ENCODE data around the gene HOXB7. TPM values are rescaled to one million over a fixed set of nuclear protein-coding genes. Genes with fewer than 3 reads are reported as not detected.

Gene HOXB7
- total RNA-seq, 1 experiment from 2014 or later: 28.2 TPM

- CTCF ChIA-PET: interaction anchor here (0.6 kb wide), 2 partner anchors 48 to 228 kb away, joined by 4 to 7 read pairs; no protein-coding TSS in a partner anchor
- BruUV-seq (replicated peaks): no TSS peak
- no peaks in the 10 kb centered on the region for H3K36me3 ChIP-seq (ENCODE audit: low read depth)
- intact Hi-C loops (cut with micrococcal nuclease; ENCODE audit: unreplicated experiment): no loop called here
- H2AFZ ChIP-seq: no peak overlapping the region
- H3K4me1 ChIP-seq (replicated peaks; ENCODE audit: insufficient read depth): 0 out of 2 replicates have a peak, but pooled peaks cover 6% of the 10 kb centered on the region
- H3K4me3 ChIP-seq: no peak overlapping the region
- no peak for DNase-seq
- H3K27me3 ChIP-seq (ENCODE audit: insufficient read depth, low read depth): no peaks in the 10 kb centered on the region
- no peaks in the 10 kb centered on the region for H3K9me2 ChIP-seq (ENCODE audit: insufficient read depth)
- H3K9me3 ChIP-seq (ENCODE audit: insufficient read depth, low read depth): no peaks in the 10 kb centered on the region
- POLR2A ChIA-PET (ENCODE audit: unreplicated experiment): no interaction called here
- no peaks in the 10 kb centered on the region for H3K79me2 ChIP-seq (ENCODE audit: low read depth)
- no peak overlapping the region for H3K27ac ChIP-seq
- no peaks in the 10 kb centered on the region for H3F3A ChIP-seq (ENCODE audit: insufficient read depth, low read depth)
- H3K4me2 ChIP-seq: no peak overlapping the region
- TF ChIP-seq, protein P1, sequence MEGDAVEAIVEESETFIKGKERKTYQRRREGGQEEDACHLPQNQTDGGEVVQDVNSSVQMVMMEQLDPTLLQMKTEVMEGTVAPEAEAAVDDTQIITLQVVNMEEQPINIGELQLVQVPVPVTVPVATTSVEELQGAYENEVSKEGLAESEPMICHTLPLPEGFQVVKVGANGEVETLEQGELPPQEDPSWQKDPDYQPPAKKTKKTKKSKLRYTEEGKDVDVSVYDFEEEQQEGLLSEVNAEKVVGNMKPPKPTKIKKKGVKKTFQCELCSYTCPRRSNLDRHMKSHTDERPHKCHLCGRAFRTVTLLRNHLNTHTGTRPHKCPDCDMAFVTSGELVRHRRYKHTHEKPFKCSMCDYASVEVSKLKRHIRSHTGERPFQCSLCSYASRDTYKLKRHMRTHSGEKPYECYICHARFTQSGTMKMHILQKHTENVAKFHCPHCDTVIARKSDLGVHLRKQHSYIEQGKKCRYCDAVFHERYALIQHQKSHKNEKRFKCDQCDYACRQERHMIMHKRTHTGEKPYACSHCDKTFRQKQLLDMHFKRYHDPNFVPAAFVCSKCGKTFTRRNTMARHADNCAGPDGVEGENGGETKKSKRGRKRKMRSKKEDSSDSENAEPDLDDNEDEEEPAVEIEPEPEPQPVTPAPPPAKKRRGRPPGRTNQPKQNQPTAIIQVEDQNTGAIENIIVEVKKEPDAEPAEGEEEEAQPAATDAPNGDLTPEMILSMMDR (conservative IDR thresholded peaks at IDR 0.05): no peak
- TF ChIP-seq EZH2 (IDR thresholded peaks at IDR 0.05; ENCODE audit: low read depth): no peak
- no peaks in the 10 kb centered on the region for H4K20me1 ChIP-seq (ENCODE audit: insufficient read depth)
These were observed 41.0 kb downstream of the HOXB7 start for GRCh38 chr17:48569674-48570324.

DNA sequence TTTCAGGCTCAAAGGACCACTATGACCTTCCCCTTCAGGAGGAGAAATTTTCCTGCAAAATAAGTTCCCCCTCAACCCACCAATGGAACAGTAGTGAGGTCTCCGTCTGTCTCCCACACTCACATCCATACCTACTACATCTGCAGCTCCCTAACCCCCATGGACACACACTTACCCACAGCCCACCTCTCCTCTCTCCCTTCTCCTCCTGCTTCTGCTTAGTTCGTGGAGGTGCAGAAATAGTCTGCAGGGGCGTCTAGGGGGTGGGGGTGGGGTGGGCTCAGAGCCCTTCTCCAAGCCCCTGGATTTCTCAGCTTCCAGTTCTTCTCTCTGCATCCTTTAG is 41.6 kb downstream of the HOXB7 start:
- Histone ChIP-seq H3K4me3 (no peak overlapping the region), H3K9me2 (ENCODE audit: insufficient read depth) (no peaks in the 10 kb centered on the region), H3K27me3 (ENCODE audit: insufficient read depth, low read depth) (no peaks in the 10 kb centered on the region), H3K9me3 (ENCODE audit: insufficient read depth, low read depth) (no peaks in the 10 kb centered on the region), H3F3A (ENCODE audit: insufficient read depth, low read depth) (no peaks in the 10 kb centered on the region), H3K36me3 (ENCODE audit: low read depth) (no peaks in the 10 kb centered on the region), H3K4me2 (no peak overlapping the region), H3K27ac (no peak overlapping the region), H4K20me1 (ENCODE audit: insufficient read depth) (no peaks in the 10 kb centered on the region), H2AFZ (no peak overlapping the region), H3K4me1 (replicated peaks; ENCODE audit: insufficient read depth) (0 out of 2 replicates have a peak, but pooled peaks cover 6% of the 10 kb centered on the region), H3K79me2 (ENCODE audit: low read depth) (no peaks in the 10 kb centered on the region)
- intact Hi-C loops (cut with micrococcal nuclease; ENCODE audit: unreplicated experiment): no loop called here
- no TSS peak for BruUV-seq (replicated peaks)
- TF ChIP-seq EZH2 (IDR thresholded peaks at IDR 0.05; ENCODE audit: low read depth): no peak
- TF ChIP-seq, protein P1 (conservative IDR thresholded peaks at IDR 0.05): no peak
- ChIA-PET POLR2A (ENCODE audit: unreplicated experiment) (no interaction called here), CTCF (no interaction called here)
- DNase-seq: no peak

DNA sequence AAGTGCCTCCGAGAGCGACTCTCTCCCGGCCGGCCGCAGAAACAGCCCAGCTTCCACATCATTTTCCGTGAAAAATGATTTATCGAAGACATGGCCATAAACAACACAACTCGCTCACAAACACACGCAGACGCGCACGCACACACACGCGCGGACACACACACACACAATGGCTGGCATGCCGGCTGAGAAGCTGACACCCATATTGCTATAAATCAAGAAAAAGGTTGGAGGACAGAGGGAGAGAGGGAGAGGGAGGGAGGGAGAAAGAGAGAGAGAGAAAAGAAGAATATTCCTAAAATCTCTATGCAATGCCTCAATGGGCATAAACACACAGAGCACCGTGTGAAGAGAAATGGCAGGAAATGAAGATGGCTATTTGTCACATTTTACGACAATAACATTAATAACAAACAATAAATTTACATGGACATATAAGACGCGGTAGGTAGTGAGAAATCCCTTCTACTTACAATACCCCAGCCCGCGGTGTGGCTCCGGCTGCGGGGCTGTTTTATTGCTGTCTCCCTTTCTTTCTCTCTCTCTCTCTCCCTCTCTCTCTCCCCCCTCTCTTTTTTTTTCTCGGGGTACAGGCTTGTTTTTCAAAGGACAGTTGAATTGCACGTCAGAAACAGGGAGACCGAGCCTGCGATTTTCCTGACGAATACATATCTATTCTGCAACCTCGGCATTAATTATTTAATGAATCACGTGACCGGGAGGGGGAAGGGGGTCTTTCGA is 42.1 kb downstream of the HOXB7 start:
- Histone ChIP-seq H3K79me2 (ENCODE audit: low read depth) (no peaks in the 10 kb centered on the region), H3K36me3 (ENCODE audit: low read depth) (no peaks in the 10 kb centered on the region), H3K4me3 (no peak overlapping the region), H3K9me3 (ENCODE audit: insufficient read depth, low read depth) (no peaks in the 10 kb centered on the region), H3F3A (ENCODE audit: insufficient read depth, low read depth) (no peaks in the 10 kb centered on the region), H3K9me2 (ENCODE audit: insufficient read depth) (no peaks in the 10 kb centered on the region), H3K4me2 (no peak overlapping the region), H3K27ac (no peak overlapping the region), H2AFZ (no peak overlapping the region), H4K20me1 (ENCODE audit: insufficient read depth) (no peaks in the 10 kb centered on the region), H3K4me1 (replicated peaks; ENCODE audit: insufficient read depth) (0 out of 2 replicates have a peak, but pooled peaks cover 6% of the 10 kb centered on the region), H3K27me3 (ENCODE audit: insufficient read depth, low read depth) (no peaks in the 10 kb centered on the region)
- POLR2A ChIA-PET (ENCODE audit: unreplicated experiment): interaction anchor here (0.6 kb wide), 1 partner anchor 207 kb away, joined by 3 read pairs; no protein-coding TSS in a partner anchor
- no TSS peak for BruUV-seq (replicated peaks)
- TF ChIP-seq, protein P1 (conservative IDR thresholded peaks at IDR 0.05): no peak
- TF ChIP-seq EZH2 (IDR thresholded peaks at IDR 0.05; ENCODE audit: low read depth): no peak
- CTCF ChIA-PET: no interaction called here
- DNase-seq: no peak
- intact Hi-C loops (cut with micrococcal nuclease; ENCODE audit: unreplicated experiment): no loop called here
